ENCODE results near the gene PRDM16. TPM values are rescaled to one million over a fixed set of nuclear protein-coding genes. Genes with fewer than 3 reads are reported as not detected.

PRDM16 gene
- polyA plus RNA-seq, 1 of the 3 experiments (the other 2 are of a cell fraction) = not detected

GRCh38 chr1:3454811-3455618 lies 386.0 kb downstream of the PRDM16 start (continued):
- TF ChIP-seq, protein P1, sequence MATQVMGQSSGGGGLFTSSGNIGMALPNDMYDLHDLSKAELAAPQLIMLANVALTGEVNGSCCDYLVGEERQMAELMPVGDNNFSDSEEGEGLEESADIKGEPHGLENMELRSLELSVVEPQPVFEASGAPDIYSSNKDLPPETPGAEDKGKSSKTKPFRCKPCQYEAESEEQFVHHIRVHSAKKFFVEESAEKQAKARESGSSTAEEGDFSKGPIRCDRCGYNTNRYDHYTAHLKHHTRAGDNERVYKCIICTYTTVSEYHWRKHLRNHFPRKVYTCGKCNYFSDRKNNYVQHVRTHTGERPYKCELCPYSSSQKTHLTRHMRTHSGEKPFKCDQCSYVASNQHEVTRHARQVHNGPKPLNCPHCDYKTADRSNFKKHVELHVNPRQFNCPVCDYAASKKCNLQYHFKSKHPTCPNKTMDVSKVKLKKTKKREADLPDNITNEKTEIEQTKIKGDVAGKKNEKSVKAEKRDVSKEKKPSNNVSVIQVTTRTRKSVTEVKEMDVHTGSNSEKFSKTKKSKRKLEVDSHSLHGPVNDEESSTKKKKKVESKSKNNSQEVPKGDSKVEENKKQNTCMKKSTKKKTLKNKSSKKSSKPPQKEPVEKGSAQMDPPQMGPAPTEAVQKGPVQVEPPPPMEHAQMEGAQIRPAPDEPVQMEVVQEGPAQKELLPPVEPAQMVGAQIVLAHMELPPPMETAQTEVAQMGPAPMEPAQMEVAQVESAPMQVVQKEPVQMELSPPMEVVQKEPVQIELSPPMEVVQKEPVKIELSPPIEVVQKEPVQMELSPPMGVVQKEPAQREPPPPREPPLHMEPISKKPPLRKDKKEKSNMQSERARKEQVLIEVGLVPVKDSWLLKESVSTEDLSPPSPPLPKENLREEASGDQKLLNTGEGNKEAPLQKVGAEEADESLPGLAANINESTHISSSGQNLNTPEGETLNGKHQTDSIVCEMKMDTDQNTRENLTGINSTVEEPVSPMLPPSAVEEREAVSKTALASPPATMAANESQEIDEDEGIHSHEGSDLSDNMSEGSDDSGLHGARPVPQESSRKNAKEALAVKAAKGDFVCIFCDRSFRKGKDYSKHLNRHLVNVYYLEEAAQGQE (IDR thresholded peaks at IDR 0.05; ENCODE audit: low read depth, low read length) = no peak
- TF ChIP-seq NFIC (IDR thresholded peaks at IDR 0.05; ENCODE audit: borderline replicate concordance) (no peak), NRF1 (IDR thresholded peaks at IDR 0.05; ENCODE audit: low read depth, low read length) (no peak), TEAD4 (IDR thresholded peaks at IDR 0.05; ENCODE audit: borderline replicate concordance, insufficient read depth) (no peak), RCOR1 (IDR thresholded peaks at IDR 0.05; ENCODE audit: low read length) (no peak), ELF1 (IDR thresholded peaks at IDR 0.05) (no peak), JUND (IDR thresholded peaks at IDR 0.05) (no peak), CHD2 (IDR thresholded peaks at IDR 0.05; ENCODE audit: low read length, partially characterized antibody) (no peak)
- TF ChIP-seq, protein P2, sequence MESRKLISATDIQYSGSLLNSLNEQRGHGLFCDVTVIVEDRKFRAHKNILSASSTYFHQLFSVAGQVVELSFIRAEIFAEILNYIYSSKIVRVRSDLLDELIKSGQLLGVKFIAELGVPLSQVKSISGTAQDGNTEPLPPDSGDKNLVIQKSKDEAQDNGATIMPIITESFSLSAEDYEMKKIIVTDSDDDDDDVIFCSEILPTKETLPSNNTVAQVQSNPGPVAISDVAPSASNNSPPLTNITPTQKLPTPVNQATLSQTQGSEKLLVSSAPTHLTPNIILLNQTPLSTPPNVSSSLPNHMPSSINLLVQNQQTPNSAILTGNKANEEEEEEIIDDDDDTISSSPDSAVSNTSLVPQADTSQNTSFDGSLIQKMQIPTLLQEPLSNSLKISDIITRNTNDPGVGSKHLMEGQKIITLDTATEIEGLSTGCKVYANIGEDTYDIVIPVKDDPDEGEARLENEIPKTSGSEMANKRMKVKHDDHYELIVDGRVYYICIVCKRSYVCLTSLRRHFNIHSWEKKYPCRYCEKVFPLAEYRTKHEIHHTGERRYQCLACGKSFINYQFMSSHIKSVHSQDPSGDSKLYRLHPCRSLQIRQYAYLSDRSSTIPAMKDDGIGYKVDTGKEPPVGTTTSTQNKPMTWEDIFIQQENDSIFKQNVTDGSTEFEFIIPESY (IDR thresholded peaks at IDR 0.05; ENCODE audit: borderline replicate concordance, low read depth) = no peak

DNA sequence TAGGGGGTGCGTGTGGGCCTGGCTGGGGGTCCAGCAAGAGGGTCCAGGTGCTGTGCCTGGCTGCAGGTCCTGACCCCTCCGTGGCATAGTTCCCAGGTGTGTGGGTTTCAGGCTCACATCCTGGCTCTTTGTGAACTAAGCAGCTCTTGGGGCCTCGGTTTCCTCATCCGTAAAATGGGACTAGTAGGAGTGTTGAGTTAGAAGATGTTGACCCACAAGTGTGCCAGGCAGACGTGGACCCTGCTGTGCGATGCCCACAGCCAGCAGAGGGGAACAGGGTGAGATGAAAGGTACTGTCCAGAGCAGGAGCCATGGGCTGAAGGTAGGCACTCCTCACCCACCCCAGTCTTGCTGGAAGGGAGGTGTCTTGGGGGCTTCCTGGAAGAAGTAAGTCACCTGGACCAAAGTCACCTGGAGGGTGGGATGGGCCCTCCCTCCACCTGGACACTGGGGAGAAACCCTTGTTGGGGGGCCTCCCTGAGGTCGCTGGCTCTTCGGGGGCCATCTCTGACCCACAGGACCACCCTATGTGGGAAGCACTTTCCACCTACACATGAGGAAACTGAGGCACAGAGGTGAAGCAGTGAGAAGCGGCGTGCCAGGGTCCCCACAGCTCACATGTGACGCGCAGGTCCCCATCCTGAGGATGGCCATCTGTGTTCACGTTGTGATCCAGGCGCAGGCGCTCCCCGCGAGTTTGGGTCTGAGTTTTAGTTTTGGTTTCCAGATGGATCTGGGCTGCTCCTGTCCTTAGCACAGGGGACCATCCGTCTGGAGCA lies 386.9 kb downstream of the PRDM16 start:
- Histone ChIP-seq H3K36me3 (replicated peaks in 1 of 2; ENCODE audit: control insufficient read depth in 1 of 2, insufficient read depth in 2 of 2, low read length in 1 of 2) (no peaks in the 10 kb centered on the region), H3K4me1 (ENCODE audit: control insufficient read depth in 1 of 2, insufficient read depth in 2 of 2, low read depth in 1 of 2, low read length in 1 of 2) (peaks cover 0 to 33% of the 10 kb centered on the region in 2 experiments; a peak in 1 of 4 replicates), H3K27me3 (ENCODE audit: insufficient read depth) (no peaks in the 10 kb centered on the region), H4K20me1 (ENCODE audit: insufficient read depth) (no peaks in the 10 kb centered on the region), H3K4me3 (ENCODE audit: low read depth in 2 of 2, low read length in 1 of 2) (no peak overlapping the region), H3K9ac (no peak overlapping the region), H2AFZ (ENCODE audit: low read depth) (no peak overlapping the region), H3K79me2 (ENCODE audit: insufficient read depth) (no peaks in the 10 kb centered on the region), H3F3A (replicated peaks; ENCODE audit: insufficient read depth) (no peaks in the 10 kb centered on the region), H3K4me2 (no peak overlapping the region), H3K9me2 (no peaks in the 10 kb centered on the region), H3K27ac (ENCODE audit: low read depth in 2 of 2, low read length in 1 of 2) (no peak overlapping the region), H3K9me3 (no peaks in the 10 kb centered on the region)
- 83% methylated on average over 8 of the region's 18 CpGs for WGBS (ENCODE audit: low lambda C conversion rate)
- no peak for TF ChIP-seq IRF3 (IDR thresholded peaks at IDR 0.05; ENCODE audit: low read depth, low read length)
- no peak for TF ChIP-seq SIN3A (IDR thresholded peaks at IDR 0.05; ENCODE audit: borderline replicate concordance, low read depth, low read length)
- TF ChIP-seq RXRA (IDR thresholded peaks at IDR 0.05; ENCODE audit: borderline replicate concordance, low read depth) = no peak
- TF ChIP-seq, protein P1 (IDR thresholded peaks at IDR 0.05; ENCODE audit: low read depth, low read length) = no peak
- TF ChIP-seq CHD2 (IDR thresholded peaks at IDR 0.05; ENCODE audit: low read length, partially characterized antibody) = no peak
- ChIA-PET CTCF (interaction anchor here (0.9 to 4.1 kb wide), 4 partner anchors 10 to 269 kb away, joined by 3 to 114 read pairs (median 51); no protein-coding TSS in a partner anchor), POLR2A (no interaction called here)
- no peak for DNase-seq

Data from SK-N-SH (cell line).